DND-41 (cell line): ENCODE results near the gene DYNC2I2.

Experiments
- ATAC-seq: fragments of 200-7000 bp; cut with Tn5 transposase; 3 replicates; pipeline ENCODE4 v1.9.1; 2021; ENCODE audit warnings: low read depth; ENCODE audit not compliant: insufficient read depth
- DNase-seq: peaks from one replicate; pipeline ENCODE4 v3.0.0-alpha.2; 2020
- H2AFZ ChIP-seq: 2 replicates; pipeline ENCODE4 v1.6.0; 2012; ENCODE audit warnings: low read depth, low read length
- H3K27ac ChIP-seq: 2 replicates; pipeline ENCODE4 v1.5.1; 2012; ENCODE audit warnings: low read length, inconsistent platforms
- H3K27me3 ChIP-seq: fragments of 200-600 bp; sonication (generic); 2 replicates; pipeline ENCODE4 v1.6.0; 2012; ENCODE audit warnings: low read length, mild to moderate bottlenecking, inconsistent platforms; ENCODE audit not compliant: insufficient read depth, poor library complexity
- H3K36me3 ChIP-seq: 2 replicates; pipeline ENCODE4 v1.5.1; 2012; ENCODE audit warnings: low read length, inconsistent platforms; ENCODE audit not compliant: insufficient read depth
- H3K4me1 ChIP-seq: 2 replicates; pipeline ENCODE4 v1.5.1; 2012; ENCODE audit warnings: mild to moderate bottlenecking, low read length; ENCODE audit not compliant: insufficient read depth
- H3K4me2 ChIP-seq: 2 replicates; pipeline ENCODE4 v1.6.0; 2012; ENCODE audit warnings: mild to moderate bottlenecking, moderate library complexity, low read length, inconsistent platforms; ENCODE audit not compliant: insufficient read depth
- H3K4me3 ChIP-seq, 2 experiments: fragments of 200-600 bp in 1 of 2; shearing (Covaris generic) in 1 of 2; 2 replicates each; pipeline ENCODE4 v1.5.1; 2012 to 2016; ENCODE audit warnings: inconsistent platforms in 2 of 2, low read length in 2 of 2, mild to moderate bottlenecking in 2 of 2, low read depth in 1 of 2, moderate library complexity in 1 of 2
- H3K79me2 ChIP-seq: 2 replicates; pipeline ENCODE4 v1.6.0; 2012; ENCODE audit warnings: low read length, inconsistent platforms; ENCODE audit not compliant: insufficient read depth
- H3K9ac ChIP-seq: 2 replicates; pipeline ENCODE4 v1.6.0; 2012; ENCODE audit warnings: low read depth, mild to moderate bottlenecking, inconsistent platforms, low read length, moderate library complexity
- H3K9me3 ChIP-seq: 2 replicates; pipeline ENCODE4 v1.5.1; 2012; ENCODE audit warnings: low read length, moderate library complexity, mild to moderate bottlenecking, inconsistent platforms; ENCODE audit not compliant: insufficient read depth, severe bottlenecking
- H4K20me1 ChIP-seq: 2 replicates; pipeline ENCODE4 v1.6.0; 2012; ENCODE audit warnings: low read length; ENCODE audit not compliant: insufficient read depth
- EZH2 ChIP-seq: IDR thresholded peaks from 3 replicates; pipeline ENCODE4 v1.6.1; 2012; ENCODE audit warnings: borderline replicate concordance, low read depth, mild to moderate bottlenecking, moderate library complexity, low read length, inconsistent platforms; ENCODE audit not compliant: severe bottlenecking
- TF ChIP-seq, protein P1 (sequence below): IDR thresholded peaks from 2 replicates; pipeline ENCODE4 v1.5.1; 2012; ENCODE audit warnings: borderline replicate concordance, low read length, moderate library complexity, mild to moderate bottlenecking; ENCODE audit not compliant: poor library complexity, severe bottlenecking; ENCODE audit errors: extremely low read depth

Gene DYNC2I2

DNA sequence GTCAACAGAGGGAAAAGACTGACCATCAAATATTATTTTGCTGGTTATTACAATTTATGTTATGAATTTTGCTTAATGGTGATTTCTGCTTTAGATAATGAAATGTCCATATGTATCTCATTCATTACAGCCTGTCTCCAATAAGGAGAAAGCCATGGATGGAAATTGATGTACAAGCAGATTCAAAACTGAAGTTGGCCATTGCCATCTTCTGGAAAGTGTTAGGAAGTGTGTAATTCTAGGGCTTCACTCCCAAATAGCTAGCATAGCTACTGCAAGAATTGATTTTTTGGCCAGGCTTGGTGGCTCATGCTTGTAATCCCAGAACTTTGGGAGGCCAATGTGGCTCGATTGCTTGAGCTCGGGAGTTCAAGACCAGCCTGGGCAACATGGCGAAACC lies 45.8 kb downstream of the DYNC2I2 start:
- H3K4me1 ChIP-seq = no peaks in the 10 kb centered on the region
- H3K4me3 ChIP-seq = no peak overlapping the region
- no peak overlapping the region for H2AFZ ChIP-seq
- no peaks in the 10 kb centered on the region for H3K27me3 ChIP-seq
- ATAC-seq = no peak
- no peak for DNase-seq
- no peaks in the 10 kb centered on the region for H4K20me1 ChIP-seq
- H3K9ac ChIP-seq = no peak overlapping the region
- no peaks in the 10 kb centered on the region for H3K79me2 ChIP-seq
- no peak for TF ChIP-seq EZH2
- TF ChIP-seq, protein P1, sequence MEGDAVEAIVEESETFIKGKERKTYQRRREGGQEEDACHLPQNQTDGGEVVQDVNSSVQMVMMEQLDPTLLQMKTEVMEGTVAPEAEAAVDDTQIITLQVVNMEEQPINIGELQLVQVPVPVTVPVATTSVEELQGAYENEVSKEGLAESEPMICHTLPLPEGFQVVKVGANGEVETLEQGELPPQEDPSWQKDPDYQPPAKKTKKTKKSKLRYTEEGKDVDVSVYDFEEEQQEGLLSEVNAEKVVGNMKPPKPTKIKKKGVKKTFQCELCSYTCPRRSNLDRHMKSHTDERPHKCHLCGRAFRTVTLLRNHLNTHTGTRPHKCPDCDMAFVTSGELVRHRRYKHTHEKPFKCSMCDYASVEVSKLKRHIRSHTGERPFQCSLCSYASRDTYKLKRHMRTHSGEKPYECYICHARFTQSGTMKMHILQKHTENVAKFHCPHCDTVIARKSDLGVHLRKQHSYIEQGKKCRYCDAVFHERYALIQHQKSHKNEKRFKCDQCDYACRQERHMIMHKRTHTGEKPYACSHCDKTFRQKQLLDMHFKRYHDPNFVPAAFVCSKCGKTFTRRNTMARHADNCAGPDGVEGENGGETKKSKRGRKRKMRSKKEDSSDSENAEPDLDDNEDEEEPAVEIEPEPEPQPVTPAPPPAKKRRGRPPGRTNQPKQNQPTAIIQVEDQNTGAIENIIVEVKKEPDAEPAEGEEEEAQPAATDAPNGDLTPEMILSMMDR = peak; percentile 10
- no peaks in the 10 kb centered on the region for H3K9me3 ChIP-seq
- peaks cover 94% of the 10 kb centered on the region for H3K36me3 ChIP-seq
- no peak overlapping the region for H3K4me2 ChIP-seq
- no peak overlapping the region for H3K27ac ChIP-seq

DNA sequence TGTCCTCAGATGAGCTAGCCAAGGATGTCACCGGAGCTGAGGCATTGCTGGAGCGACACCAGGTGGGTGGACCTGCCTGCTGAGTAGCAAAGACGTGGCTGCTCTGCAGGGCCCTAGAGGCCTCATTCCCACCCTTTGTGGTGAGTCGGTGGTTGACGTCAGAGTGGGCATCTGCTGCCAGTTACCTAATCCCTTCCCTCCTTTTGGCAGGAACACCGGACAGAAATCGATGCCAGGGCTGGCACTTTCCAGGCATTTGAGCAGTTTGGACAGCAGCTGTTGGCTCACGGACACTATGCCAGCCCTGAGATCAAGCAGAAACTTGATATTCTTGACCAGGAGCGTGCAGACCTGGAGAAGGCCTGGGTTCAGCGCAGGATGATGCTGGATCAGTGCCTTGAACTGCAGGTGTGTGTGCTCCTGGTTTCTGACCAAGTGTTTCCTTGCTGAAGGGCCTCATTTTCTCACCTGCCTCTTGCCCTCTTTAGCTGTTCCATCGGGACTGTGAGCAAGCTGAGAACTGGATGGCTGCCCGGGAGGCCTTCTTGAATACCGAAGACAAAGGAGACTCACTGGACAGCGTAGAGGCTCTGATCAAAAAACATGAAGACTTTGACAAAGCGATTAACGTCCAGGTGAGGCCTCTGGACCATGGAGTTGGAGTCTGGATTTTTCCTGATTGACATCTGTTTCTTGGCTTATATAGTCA lies 48.9 kb downstream of the DYNC2I2 start:
- H3K27ac ChIP-seq = no peak overlapping the region

DNA sequence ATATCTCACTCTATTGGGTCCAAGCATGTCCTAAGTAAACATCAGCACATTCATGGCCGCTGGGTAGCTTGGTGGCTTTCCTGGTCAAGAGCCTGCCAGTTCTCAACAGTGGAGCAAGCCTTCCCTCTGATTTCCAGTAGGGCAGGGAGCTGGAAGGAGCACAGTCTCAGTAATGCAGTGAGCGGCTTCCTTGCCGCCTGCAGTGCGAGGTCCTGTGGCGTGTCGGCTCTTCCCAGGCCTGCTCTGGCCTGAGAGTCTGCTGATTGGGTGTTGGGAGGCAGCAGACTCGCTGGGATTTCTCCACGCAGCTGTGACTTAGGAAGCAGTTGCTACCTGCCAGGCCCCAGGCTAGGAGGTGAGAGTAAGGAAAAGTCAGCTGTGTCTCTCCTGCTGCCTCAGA lies 53.0 kb downstream of the DYNC2I2 start:
- Histone ChIP-seq H3K9me3 (no peaks in the 10 kb centered on the region), H3K4me2 (no peak overlapping the region), H3K36me3 (peaks cover 79% of the 10 kb centered on the region), H4K20me1 (no peaks in the 10 kb centered on the region), H3K4me3 (no peak overlapping the region), H3K9ac (no peak overlapping the region), H3K79me2 (no peaks in the 10 kb centered on the region), H2AFZ (no peak overlapping the region), H3K4me1 (no peaks in the 10 kb centered on the region), H3K27me3 (no peaks in the 10 kb centered on the region), H3K27ac (no peak overlapping the region)
- ATAC-seq (no peak), DNase-seq (no peak)
- no peak for TF ChIP-seq EZH2
- TF ChIP-seq, protein P1 = no peak

More for the DNA sequence above, 48.9 kb downstream of the DYNC2I2 start:
- Histone ChIP-seq H3K27me3 (no peaks in the 10 kb centered on the region), H3K9me3 (no peaks in the 10 kb centered on the region), H2AFZ (no peak overlapping the region), H3K4me2 (no peak overlapping the region), H4K20me1 (no peaks in the 10 kb centered on the region), H3K4me1 (no peaks in the 10 kb centered on the region), H3K9ac (no peak overlapping the region), H3K4me3 (no peak overlapping the region), H3K36me3 (peaks cover 90% of the 10 kb centered on the region), H3K79me2 (no peaks in the 10 kb centered on the region)
- DNase-seq (no peak), ATAC-seq (no peak)
- TF ChIP-seq, protein P1 = no peak
- no peak for TF ChIP-seq EZH2
